Measurements from ENCODE around the gene KIAA1671. TPM values are rescaled to one million over a fixed set of nuclear protein-coding genes. Genes with fewer than 3 reads are reported as not detected.
A peak's percentile ranks its signal among the peaks of the same experiment; 100 is the strongest.

The KIAA1671 gene
- polyA plus RNA-seq, 1 donor (not counting 4 experiments of a cell fraction or from before 2014, with no cell fraction given): 17.4 TPM

GRCh38 chr22:25130462-25130861 is 177.9 kb downstream of the KIAA1671 start:
- no peak for DNase-seq (ENCODE audit: low read depth, low spot score)
- no peaks in the 10 kb centered on the region for H3K36me3 ChIP-seq (ENCODE audit: control insufficient read depth in 2 of 2, extremely low read depth in 1 of 2, insufficient read depth in 2 of 2, low read length in 2 of 2)
- no peak for TF ChIP-seq EZH2 (IDR thresholded peaks at IDR 0.05; ENCODE audit: low read length)
- no peak for TF ChIP-seq CTCF (optimal IDR thresholded peaks at IDR 0.05 in 1 of 3, IDR thresholded peaks at IDR 0.05 in 1 of 3, conservative IDR thresholded peaks at IDR 0.05 in 1 of 3; ENCODE audit: extremely low read depth in 1 of 3, insufficient read depth in 2 of 3, low read length in 3 of 3)
- H4K20me1 ChIP-seq (ENCODE audit: control insufficient read depth, extremely low read depth, insufficient read depth, low read length): peaks cover 3% of the 10 kb centered on the region
- no peaks in the 10 kb centered on the region for H3K27me3 ChIP-seq (ENCODE audit: control insufficient read depth, extremely low read depth, insufficient read depth, low read length)
- H3K4me3 ChIP-seq (ENCODE audit: control insufficient read depth in 2 of 3, extremely low read depth in 1 of 3, insufficient read depth in 2 of 3, low read depth in 1 of 3, low read length in 3 of 3): no peak overlapping the region
- no peak overlapping the region for H2AFZ ChIP-seq (ENCODE audit: control insufficient read depth, low read length)
- no peak overlapping the region for H3K4me2 ChIP-seq (ENCODE audit: control insufficient read depth, extremely low read depth, insufficient read depth, low read depth, low read length)
- no peaks in the 10 kb centered on the region for H3K9me1 ChIP-seq (ENCODE audit: control insufficient read depth, extremely low read depth, insufficient read depth, low read length)
- dilution Hi-C loops (cut with MboI; ENCODE audit: extremely low pct_ligation_motif_present, low sequenced_read_pairs): no loop called here
- FAIRE-seq: no peak
- H3K9me3 ChIP-seq (ENCODE audit: control insufficient read depth, low read depth, low read length): no peaks in the 10 kb centered on the region
- H3K27ac ChIP-seq (ENCODE audit: control insufficient read depth, insufficient read depth, low read length): no peak overlapping the region
- peaks cover 9% of the 10 kb centered on the region for H3K4me1 ChIP-seq (ENCODE audit: control insufficient read depth, extremely low read depth, insufficient read depth, low read length)
- no peaks in the 10 kb centered on the region for H3K79me2 ChIP-seq (ENCODE audit: control insufficient read depth, insufficient read depth, low read length)
- no peak overlapping the region for H3K9ac ChIP-seq (ENCODE audit: control insufficient read depth, extremely low read depth, insufficient read depth, low read length)

DNA sequence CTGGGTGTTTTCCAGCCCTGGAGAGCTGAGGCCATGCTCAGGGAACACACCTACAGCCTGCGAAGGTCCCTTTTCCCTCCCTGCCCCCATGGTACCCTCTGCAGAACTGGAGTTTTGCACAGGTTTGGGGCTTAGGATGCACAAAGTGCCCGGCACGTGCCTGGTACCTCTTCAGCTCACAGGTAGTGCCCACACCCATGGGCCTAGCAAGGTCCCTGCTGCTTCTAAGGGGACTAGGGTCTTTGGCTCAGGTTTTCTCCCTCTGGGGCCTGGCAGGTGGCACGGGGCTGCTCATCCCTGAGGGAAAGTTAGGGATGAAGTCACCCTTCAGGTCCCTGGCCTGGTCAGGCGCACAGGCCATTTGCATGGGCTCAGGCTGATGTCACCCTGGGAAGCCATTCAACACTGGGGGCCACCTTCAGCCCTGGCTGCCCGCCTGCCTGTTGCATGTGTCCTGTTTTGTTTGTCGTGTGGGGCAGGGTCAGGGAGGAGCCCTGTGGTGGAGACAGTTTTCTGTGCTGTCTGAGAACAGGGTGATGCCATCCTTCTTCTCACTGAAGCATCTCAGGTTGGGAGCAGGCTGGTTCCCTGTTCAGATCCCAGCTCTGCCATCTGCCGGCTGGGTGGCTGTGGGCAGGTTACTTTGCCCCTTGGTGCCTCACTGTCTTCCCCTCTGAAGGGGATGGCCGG is 178.8 kb downstream of the KIAA1671 start:
- H3K27me3 ChIP-seq (ENCODE audit: control insufficient read depth, extremely low read depth, insufficient read depth, low read length): no peaks in the 10 kb centered on the region
- H3K4me2 ChIP-seq (ENCODE audit: control insufficient read depth, extremely low read depth, insufficient read depth, low read depth, low read length): no peak overlapping the region
- FAIRE-seq (no peak), DNase-seq (ENCODE audit: low read depth, low spot score) (no peak)
- peak in 1 of 3 experiments; percentile 24 for TF ChIP-seq CTCF (optimal IDR thresholded peaks at IDR 0.05 in 1 of 3, IDR thresholded peaks at IDR 0.05 in 1 of 3, conservative IDR thresholded peaks at IDR 0.05 in 1 of 3; ENCODE audit: extremely low read depth in 1 of 3, insufficient read depth in 2 of 3, low read length in 3 of 3)
- no peak for TF ChIP-seq EZH2 (IDR thresholded peaks at IDR 0.05; ENCODE audit: low read length)
- no peak overlapping the region for H3K4me3 ChIP-seq (ENCODE audit: control insufficient read depth in 2 of 3, extremely low read depth in 1 of 3, insufficient read depth in 2 of 3, low read depth in 1 of 3, low read length in 3 of 3)
- H2AFZ ChIP-seq (ENCODE audit: control insufficient read depth, low read length): no peak overlapping the region
- no peak overlapping the region for H3K27ac ChIP-seq (ENCODE audit: control insufficient read depth, insufficient read depth, low read length)
- dilution Hi-C loops (cut with MboI; ENCODE audit: extremely low pct_ligation_motif_present, low sequenced_read_pairs): no loop called here
- no peak overlapping the region for H3K9ac ChIP-seq (ENCODE audit: control insufficient read depth, extremely low read depth, insufficient read depth, low read length)
- H3K36me3 ChIP-seq (ENCODE audit: control insufficient read depth in 2 of 2, extremely low read depth in 1 of 2, insufficient read depth in 2 of 2, low read length in 2 of 2): peaks cover 0 to 3% of the 10 kb centered on the region in 2 experiments
- H3K9me3 ChIP-seq (ENCODE audit: control insufficient read depth, low read depth, low read length): no peaks in the 10 kb centered on the region
- H3K4me1 ChIP-seq (ENCODE audit: control insufficient read depth, extremely low read depth, insufficient read depth, low read length): peaks cover 9% of the 10 kb centered on the region
- H3K9me1 ChIP-seq (ENCODE audit: control insufficient read depth, extremely low read depth, insufficient read depth, low read length): no peaks in the 10 kb centered on the region
- no peaks in the 10 kb centered on the region for H3K79me2 ChIP-seq (ENCODE audit: control insufficient read depth, insufficient read depth, low read length)
- H4K20me1 ChIP-seq (ENCODE audit: control insufficient read depth, extremely low read depth, insufficient read depth, low read length): peaks cover 3% of the 10 kb centered on the region

All from keratinocyte (primary cell).